Epithelial cell of prostate (primary cell): ENCODE measurements around the gene ANXA10.

Experiments
- DNase-seq: peaks from one replicate; pipeline ENCODE4 v3.0.0-alpha.2; 2011; ENCODE audit warnings: low read depth, low spot score
- H3K27ac ChIP-seq: fragments of 450-650 bp; 2 replicates; pipeline ENCODE4 v1.5.1; 2017; ENCODE audit warnings: mild to moderate bottlenecking

Gene ANXA10

DNA sequence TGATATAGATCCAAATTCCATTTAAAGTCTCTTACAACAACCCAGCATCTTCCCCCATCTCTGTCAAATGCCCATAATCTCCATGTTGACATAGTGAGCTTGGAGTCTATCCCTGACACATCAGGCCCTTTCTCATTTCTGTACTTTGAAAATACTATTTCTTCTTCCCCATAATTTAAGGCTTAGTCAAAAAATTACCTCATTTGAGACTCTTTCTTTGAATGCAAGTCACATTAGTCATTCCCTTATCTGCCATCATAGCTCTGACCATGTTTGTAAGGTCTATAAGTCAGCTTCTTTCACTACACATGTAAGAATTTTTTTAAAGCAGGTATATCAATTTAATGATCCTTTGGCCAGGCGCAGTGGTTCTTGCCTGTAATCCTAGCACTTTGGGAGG is 126.3 kb downstream of the ANXA10 start:
- peak; percentile 43 for DNase-seq
- no peak overlapping the region for H3K27ac ChIP-seq

DNA sequence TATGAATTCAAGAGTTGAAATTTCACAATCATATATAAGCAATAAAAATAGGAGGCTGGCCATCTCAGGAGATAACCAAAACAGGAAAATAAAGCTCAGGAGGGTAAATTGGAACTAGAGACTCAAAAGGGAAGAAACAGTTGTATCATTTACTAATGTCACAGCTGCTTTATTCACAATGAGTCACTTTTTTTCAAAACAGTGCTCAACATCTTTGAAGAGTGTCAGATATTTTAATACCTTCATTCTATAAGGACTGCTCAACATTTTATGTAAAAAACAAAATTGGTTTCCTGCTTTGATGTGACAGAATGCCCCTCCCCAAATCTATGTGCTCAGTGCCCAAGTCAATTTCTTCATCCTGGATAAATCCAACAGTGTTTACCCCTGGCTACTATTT is 128.6 kb downstream of the ANXA10 start:
- H3K27ac ChIP-seq: no peak overlapping the region
- no peak for DNase-seq

DNA sequence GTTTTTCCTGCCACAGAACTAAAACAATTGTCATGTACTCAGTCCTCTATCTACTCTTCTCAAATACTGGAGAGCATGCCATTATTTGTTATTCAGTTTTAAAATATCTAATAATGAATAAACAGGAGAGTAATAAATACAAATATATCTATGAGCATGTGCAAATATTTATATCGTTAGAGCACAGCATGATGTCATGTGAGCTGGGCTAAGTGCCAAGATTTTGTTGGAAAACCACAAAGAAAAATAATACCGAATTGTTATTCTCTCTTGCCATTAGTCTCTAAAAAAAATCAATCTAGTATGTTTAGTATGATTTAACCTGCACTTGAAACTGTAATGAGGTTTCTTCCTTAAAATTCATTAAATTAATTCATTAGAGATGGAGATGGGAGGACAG is 129.0 kb downstream of the ANXA10 start:
- no peak for DNase-seq
- H3K27ac ChIP-seq: no peak overlapping the region
